ENCODE results near the gene SH3PXD2A.

Gene SH3PXD2A

DNA sequence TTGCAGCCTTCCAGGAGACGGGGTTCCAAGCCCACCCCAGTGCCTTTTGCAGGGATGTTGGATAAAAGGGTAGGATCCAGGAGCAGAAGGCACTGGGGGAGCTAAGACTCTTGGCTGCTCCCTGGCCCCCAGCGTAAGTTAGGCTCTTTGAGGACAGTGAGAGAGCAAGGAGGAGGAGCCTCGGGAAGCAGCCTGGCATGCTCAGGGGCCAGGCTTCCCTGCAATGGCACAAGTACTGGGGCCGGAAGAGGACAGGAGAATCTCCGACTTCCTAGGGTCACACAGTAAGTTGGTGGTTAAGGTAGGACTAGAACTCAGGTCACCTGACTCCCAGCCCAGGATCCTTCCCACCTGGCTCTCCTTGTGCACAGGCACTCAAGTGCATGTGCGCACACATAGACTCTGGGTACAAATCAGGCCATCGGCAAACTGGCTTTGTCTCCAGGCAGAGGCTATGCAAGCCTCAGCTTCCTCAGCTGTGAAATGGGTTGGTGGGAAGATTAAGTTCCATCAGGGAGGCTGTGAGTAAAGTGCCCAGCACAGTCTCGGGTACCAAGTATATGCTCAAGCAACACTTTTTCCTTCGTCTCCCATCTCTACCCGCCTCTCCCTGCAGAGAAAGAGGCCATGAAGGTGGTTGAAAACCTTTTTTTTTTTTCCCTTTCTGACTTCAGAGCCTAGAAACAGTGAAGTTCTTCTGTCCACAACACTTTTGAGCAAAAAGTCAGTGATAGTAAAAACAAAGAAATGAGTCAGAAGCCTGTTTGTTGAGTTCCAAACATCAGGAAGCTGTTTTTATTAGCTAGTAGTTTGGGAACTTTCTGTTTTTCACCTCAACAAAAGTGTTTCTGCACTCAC is 282.8 kb downstream of the SH3PXD2A start:
- DNase-seq: no peak

- DNase-seq: no peak
Observed at GRCh38 chr10:103571656-103571975, 283.8 kb downstream of the SH3PXD2A start.

DNA sequence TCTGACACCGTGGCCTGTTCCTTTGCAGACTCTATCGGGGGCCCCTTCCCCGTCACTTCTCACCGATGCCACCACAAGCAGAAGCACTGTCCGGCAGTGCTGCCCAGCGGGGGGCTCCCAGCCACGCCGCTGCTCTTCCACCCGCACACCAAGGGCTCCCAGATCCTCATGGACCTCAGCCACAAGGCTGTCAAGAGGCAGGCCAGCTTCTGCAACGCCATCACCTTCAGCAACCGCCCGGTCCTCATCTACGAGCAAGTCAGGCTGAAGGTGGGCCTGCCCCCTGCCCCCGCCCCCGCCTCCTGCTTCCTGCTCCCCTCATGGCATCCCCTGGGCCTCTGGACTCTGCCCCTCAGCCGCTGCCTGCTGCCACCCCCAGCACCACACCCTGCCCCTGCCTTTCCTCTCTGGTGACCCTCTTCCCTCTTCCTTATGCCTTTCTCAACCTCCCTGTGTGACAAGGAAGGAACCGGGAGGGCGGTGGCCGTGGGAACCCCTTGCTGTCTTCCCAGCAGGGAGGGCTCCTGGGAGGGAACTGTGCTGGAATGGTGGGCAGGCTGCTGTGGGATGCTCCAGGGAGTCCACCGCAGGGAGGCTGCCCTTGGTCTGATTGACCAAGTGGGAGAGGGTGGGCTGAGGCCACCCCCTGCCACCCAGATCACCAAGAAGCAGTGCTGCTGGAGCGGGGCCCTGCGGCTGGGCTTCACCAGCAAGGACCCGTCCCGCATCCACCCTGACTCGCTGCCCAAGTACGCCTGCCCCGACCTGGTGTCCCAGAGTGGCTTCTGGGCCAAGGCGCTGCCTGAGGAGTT is 284.3 kb downstream of the SH3PXD2A start:
- DNase-seq: no peak

DNA sequence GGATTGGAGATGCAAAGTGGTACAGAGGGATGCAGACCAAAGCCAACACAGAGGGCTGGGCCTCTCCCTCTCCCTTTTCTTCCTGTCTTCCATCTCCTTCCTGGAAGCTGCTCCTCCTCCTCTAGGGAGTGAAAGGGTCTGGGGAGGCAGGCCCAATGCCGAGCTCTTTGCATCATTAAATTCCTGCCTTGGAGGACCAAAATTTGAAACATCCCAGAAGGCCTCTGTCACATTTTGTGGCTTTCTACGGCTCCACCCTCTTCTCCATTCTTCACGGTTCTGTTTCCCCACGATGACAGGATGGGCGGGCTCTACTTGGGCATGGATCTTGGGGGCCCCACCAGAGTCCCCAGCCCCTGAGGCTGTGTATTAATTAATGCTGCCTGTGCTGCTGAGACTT is 285.5 kb downstream of the SH3PXD2A start:
- DNase-seq: no peak

GRCh38 chr10:103568505-103568904 is 286.9 kb downstream of the SH3PXD2A start:
- no peak for DNase-seq

DNA sequence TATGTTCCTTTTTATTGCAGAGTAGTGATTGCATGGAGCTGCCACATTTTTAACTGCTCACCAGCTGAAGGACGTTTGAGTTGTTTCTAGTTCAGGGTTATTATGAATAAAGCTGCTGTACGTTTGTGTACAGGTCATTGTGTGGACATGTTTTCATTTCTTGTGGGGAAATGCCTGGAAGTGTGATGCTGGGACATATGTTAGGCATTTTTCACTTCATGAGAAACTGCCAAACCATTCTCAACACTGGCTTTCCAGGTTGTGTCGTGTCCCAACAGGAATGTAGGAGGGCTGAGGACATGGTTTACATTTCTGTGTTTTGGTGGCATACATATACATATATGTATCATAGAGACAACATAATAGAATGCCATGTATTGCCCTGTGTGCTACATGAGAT is 288.8 kb downstream of the SH3PXD2A start:
- DNase-seq: no peak

DNA sequence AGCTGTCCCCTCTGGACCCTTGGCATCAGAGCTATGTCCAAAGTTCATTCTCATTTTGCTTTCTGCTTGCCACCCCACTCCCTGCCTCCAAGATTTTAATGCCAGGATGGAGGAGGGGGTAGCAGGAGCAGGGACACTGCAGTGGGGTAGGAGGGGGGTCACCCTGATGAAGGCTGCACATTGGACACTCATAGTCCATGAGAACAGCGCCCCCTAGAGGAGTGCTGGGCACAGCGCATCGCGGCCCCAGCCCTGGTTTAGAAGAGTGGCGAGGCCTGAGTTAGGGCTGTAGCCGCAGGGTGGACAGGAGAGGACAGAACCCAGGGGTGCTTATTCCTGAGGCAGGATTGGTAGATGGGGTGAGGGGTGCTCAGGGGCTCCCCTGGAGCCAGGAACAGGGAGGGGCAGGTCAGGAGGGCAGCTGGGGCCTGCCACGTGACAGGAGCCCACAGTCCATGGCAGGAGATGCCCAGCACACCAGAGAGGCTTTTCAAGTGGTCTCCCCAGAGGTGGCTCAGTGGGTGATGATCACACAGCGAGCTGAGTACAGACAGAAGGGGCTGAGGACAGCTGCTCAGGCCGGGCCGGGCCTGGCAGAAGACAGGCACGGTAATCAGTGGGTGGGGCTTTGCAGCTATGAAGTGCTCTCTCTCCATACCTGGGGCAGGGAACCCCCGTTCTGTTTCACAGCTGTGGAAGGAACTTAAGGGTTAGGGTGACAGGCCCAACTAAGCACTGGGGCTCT is 290.4 kb downstream of the SH3PXD2A start:
- DNase-seq: no peak

GRCh38 chr10:103564116-103564501 is 291.3 kb downstream of the SH3PXD2A start:
- DNase-seq: no peak

- DNase-seq: no peak
Observed at GRCh38 chr10:103563231-103564115, 291.9 kb downstream of the SH3PXD2A start.

- DNase-seq: no peak
Observed at GRCh38 chr10:103562383-103562782, 293.0 kb downstream of the SH3PXD2A start.

DNA sequence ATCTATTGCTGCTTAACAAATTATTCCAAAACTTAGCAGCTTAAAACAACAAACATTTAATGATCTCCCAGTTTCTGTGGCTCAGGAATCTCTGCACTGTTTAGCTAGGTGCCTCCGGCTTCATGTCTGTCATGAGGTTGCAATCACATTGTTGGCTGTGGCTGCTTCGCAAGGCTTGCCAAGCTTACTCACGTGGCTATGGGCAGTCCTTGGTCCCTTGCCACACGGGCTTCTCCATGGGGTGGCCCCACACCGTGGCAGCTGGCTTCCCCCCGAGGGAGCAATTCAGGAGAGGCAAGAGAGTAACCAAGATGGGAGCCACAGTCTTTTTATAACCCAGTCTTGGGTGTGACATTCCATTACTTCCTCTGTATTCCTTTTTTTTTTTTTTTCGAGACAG is 294.5 kb downstream of the SH3PXD2A start:
- DNase-seq: no peak

GRCh38 chr10:103559776-103560175 is 295.6 kb downstream of the SH3PXD2A start:
- no peak for DNase-seq

DNA sequence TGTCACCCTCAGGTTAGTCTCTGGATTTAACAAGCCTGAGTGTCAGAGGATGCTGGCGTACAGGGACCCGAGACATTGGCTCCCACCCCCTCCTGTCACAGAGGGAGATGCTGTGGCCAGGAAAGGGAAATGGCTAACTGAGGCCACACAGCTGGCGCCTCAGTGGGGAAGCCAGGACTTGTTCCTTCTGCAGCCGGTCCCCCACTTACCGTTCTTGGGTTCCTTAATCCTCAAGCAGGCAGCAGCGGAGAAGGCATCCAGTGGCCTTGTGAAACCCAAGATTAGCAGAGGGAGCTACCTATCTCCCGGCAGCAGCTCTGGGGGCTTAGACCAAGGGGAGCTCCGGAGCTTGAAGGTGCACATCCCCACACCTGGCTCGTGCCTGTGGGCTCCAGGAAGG is 296.5 kb downstream of the SH3PXD2A start:
- DNase-seq: no peak

- DNase-seq: no peak
Observed at GRCh38 chr10:103557455-103557854, 297.9 kb downstream of the SH3PXD2A start.

GRCh38 chr10:103556383-103557007 is 298.9 kb downstream of the SH3PXD2A start:
- no peak for DNase-seq

GRCh38 chr10:103555712-103556111 is 299.7 kb downstream of the SH3PXD2A start:
- no peak for DNase-seq

- no peak for DNase-seq
Observed at GRCh38 chr10:103555325-103555649, 300.1 kb downstream of the SH3PXD2A start.

GRCh38 chr10:103554488-103555324 is 300.7 kb downstream of the SH3PXD2A start:
- DNase-seq: peak; percentile 45

- no peak for DNase-seq
Observed at GRCh38 chr10:103553743-103554487, 301.5 kb downstream of the SH3PXD2A start.

All from SHP77 treated with DMSO at 0.1 percent for 48 hours (cell line).